ENCODE measurements around the gene FANCC. TPM values are rescaled to one million over a fixed set of nuclear protein-coding genes. Genes with fewer than 3 reads are reported as not detected.
"Not testable (repeated sequence)": the region's sequence is repeated elsewhere in the genome, so short reads cannot be mapped to it uniquely, and the experiment has no call there.

FANCC gene
- total RNA-seq, 1 experiment from 2014 or later: 7.9 TPM

DNA sequence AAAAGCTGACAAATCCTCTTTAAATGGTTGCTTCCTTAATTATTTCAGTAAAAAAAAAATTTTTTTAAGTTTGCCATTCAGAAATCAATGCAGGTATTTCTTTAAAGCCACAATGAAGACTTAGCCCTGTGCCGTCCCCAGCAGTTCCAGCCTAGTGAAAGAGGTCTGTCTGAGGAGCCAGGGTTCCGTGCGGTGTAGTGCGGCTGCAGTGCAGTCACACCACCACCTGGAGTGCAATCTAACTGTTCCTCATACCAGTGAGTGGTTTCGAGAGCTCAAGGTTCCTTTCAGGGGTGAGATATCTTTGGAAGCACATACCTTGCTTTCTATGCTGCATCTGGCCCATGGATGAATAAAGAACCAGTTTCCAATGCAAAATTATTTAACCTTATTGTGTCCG is 87.5 kb downstream of the FANCC start:
- no peak for DNase-seq (ENCODE audit: low read depth)

DNA sequence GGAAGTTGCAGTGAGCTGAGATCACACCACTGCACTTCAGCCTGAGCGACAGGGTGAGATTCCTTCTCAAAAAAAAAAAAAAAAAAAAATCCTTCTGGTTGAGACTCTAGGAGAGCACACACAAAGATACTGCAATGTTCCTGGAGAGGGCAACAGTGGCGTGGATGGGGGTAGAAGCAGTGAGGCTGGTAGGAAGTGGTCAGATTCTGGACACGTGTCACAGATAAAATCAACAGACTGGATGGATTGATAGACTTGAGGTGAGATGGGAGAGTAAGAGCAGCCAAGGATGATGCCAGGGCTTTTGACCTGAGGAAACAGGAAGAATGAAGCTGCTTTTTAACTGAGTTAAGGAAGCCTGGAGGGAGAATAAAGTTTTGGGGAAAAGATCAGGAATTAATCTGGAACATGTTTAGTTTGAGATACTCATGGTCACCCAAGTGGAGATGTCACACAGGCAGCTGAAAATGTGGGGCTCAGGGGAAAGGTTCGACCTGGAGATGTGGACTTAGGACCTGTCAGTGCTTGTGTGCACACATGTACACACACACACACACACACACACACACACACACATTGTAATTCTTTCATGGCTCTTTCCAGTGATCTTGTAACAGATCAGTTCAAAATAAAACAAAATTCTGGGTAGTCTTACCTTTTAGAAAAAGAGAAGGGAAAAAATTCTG is 88.1 kb downstream of the FANCC start:
- no peak for DNase-seq (ENCODE audit: low read depth)

DNA sequence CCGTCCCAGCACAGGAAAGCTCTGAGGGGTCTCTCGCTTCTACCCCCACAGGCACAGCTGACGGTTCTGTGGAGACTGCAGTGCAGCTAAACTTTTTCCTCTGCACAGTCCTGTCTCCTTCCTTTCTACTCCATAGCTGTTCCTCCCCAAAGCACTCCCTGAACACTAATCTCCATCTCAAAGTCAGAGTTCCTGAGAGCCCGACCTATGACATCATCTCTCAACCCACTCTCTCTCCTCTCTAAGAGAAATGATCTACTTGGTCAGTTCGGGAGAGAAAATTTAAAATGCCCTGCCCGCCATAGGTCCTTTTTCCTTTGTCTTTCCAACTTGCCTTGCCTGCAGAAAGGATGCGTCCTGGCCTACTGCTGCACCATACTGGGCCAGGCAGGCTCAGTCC is 90.6 kb downstream of the FANCC start:
- DNase-seq (ENCODE audit: low read depth): no peak

DNA sequence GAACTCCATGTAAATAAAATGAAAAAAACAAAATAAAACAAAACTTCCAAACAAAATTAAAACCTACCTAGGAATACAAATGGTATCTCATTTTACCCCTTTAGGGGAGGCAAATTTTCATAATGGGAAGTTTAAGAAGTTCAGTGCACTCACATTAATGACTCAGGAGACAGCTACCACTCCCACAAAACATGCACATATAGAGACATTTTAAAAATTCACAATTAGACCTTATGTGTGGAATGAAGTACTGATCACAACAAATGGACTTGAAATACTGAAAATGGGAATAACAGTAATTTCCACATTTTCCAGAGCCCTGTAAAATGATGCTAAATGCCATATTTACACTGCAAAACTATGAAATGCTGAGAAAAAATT is 91.8 kb downstream of the FANCC start:
- no peak for DNase-seq (ENCODE audit: low read depth)

DNA sequence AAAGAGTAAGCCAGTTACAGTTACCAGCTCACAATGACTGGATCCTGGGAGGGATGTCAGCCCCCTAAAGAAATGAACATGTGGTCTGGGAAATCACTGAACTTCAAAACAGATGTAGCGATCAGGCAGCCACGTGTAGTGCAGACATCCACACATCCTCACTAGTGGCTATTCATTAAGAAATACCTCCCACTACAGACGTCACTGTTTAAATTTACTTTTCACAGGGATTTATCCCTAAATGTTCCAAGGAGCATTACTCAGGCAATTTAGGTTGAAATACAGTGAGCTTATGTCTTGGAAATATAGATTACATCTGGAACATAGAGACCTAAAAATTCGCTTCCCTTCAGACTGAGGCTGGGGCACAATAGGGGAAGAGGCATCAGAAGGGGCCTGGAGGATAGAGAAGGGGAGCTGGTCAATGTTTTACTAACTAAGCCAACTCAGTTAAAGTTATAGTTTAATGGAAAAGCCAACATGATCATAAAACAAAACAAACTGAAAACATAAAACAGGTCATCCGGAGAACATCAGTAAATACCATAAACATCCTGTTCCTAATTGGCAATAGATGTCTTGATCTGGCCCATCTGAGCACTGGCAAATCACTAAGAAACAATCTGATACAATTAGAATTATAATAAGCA is 92.3 kb downstream of the FANCC start:
- DNase-seq (ENCODE audit: low read depth): no peak

DNA sequence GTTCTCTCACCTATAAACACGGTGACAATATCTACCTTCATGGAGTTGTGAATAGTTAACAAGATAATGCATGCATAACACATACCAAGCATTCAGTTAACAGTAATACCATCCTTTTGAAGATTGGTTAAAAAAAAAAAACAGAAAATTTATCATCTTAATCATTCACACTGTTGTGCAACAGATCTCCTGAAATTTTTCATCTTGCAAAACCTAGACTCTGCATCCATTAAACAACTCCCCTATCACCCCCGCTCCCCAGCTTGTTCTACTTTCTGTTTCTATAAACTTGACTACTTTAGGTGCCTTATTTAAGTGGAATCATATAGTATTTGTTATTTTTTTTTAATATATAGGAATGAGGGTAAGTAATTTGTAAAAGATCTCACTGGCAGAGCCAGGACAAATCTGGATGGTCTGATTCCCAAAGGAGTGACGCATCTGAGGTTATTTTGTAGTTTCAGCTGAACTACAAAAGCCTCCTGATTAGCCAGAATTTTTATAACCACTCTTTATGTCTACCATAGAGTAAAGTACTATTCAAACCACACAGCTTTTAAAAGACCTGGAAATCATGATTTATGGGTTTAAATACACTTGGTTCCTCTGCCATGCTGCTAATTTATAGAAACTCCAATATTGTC is 93.0 kb downstream of the FANCC start:
- no peak for DNase-seq (ENCODE audit: low read depth)

DNA sequence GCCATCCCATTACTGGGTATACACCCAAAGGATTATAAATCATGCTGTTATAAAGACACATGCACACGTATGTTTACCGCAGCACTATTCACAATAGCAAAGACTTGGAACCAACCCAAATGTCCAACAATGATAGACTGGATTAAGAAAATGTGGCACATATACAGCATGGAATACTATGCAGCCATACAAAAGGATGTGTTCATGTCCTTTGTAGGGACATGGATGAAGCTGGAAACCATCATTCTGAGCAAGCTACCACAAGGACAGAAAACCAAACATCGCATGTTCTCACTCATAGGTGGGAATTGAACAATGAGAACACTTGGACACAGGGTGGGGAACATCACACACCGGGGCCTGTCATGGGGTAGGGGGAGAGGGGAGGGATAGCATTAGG is 97.2 kb downstream of the FANCC start:
- DNase-seq (ENCODE audit: low read depth): not testable (repeated sequence)

DNA sequence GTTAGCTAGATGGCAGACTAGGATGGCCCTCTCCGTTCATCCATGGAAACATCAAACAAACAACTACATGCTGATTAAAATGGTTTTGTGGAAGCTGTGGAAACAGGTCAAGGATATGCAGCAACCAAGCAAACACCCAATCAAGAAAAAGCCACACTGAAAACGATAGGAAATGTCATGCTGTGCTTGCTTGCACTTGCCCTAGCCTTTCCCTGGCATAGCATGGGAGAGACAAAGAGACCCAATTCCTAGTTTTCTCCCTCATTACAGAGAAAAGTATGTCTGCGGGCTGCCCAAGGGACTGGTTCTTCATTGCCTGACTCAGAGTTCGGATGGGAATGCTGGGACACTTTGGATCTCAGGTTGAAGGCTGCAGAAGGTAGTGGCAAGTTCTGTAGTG is 98.7 kb downstream of the FANCC start:
- no peak for DNase-seq (ENCODE audit: low read depth)

DNA sequence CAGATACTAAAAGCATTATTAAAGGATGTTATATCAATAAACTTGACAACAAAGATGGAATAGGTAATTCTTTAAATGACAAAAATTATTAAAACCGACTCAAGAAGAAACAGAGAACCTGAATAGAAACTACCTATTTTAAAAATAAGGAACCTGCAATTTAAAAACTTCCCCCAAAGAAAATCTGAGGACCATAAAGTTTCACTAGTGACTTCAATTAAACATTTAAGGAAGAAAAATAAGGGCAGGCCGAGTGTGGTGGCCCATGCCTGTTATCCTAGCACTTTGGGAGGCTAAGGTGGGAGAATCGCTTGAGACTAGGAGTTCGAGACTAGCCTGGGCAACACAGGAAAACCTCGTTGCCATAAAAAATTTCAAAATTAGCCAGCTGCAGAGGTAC is 99.6 kb downstream of the FANCC start:
- no peak for DNase-seq (ENCODE audit: low read depth)

DNA sequence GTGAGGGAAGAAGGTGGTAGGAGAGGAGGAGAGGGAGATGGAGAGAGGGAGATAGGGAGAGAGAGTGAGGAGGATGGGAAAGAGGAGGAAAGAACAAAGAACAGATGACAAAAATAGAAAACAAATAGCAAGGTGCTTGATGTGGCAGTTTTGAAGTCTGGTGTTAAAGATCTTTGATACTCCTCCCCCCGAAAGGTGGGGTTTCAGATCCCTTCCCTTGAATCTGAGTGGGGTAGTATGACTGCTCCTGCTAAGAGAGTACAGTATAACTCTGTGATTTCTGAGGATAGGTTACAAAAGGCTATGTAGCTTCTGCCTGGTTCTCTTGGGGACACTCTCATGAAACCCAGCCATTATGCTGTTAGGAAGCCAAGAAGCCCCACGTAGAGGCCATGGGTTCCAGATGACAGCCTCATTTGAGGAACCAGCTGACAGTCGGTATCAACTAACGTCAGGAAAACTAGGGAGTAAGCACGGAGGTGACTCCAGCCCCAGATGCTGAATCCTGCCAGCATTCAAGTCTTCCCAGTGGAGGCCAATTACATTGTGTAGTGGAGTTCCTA is 102.1 kb downstream of the FANCC start:
- DNase-seq (ENCODE audit: low read depth): no peak

DNA sequence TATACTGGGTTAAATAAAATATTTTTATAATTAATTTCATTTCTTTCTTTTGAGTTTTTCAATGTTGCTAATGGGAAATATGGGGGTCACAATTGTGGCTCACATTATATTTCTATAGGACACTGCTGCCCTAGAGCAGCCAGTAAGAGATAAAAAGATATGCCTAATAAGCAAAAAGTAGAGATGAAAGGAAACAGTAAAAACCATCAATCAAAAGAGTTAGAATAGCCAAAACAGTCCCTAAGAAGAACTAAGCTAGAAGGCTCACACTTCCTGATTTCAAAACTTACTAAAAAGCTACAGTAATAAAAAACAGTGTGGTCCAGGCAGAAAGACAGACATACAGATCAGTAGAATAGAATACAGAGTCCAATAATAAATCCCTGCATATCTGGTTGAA is 104.4 kb downstream of the FANCC start:
- DNase-seq (ENCODE audit: low read depth): no peak

DNA sequence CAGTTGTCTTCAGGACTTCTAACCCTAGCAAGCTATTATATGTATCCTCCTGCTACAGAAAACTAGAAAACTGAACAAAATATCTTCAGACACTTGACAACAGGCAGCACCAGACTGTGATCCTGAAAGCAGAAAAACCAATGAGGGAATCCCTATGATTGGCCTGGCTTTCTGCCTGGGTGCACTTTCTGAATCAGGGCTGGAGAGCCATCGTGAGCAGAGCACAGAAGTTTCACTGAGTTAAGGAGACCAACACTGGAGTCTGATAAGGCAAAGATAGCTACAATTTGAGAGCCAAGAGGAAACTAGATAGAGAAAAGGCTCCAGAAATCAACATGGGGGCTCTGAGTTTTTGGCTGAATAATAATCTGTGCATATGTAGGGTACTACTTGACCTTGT is 106.5 kb downstream of the FANCC start:
- DNase-seq (ENCODE audit: low read depth): no peak

DNA sequence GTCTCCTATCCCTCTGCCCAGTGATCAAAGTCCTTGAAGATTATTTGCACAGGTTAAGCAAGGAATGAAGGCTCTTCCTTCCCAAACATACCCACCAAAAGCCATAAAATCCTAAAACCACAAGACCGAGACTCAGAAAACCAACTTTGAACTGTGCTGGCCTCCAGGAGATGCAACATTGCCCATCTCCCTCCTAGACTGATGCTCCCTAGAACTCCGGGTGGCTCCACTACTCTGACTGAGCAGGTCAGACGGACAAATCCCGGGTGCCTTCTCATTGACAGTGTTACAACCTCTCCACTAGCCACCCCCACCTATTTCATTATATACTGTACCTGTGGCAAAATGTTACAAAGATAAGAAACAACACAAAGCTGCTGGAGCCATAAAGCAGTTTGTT is 110.1 kb downstream of the FANCC start:
- no peak for DNase-seq (ENCODE audit: low read depth)

DNA sequence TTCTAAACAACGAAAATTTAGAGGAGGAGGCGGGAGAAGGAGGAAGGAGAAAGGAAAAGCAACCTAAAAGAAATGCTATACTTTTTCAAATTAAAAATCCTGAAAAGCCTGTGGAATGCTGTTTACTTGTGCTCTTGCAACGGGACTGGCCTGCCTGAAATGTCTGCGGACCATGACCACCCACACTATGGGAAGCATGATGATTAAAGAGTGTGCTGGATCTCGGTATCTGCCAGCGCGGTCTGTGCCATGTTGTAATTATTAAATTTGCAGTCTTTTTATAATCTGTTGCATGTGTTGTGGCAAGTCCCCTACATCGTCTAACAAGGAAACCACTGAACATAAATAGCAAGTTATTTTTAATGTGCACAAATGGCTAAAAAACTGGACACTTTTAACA is 111.4 kb downstream of the FANCC start:
- DNase-seq (ENCODE audit: low read depth): no peak

DNA sequence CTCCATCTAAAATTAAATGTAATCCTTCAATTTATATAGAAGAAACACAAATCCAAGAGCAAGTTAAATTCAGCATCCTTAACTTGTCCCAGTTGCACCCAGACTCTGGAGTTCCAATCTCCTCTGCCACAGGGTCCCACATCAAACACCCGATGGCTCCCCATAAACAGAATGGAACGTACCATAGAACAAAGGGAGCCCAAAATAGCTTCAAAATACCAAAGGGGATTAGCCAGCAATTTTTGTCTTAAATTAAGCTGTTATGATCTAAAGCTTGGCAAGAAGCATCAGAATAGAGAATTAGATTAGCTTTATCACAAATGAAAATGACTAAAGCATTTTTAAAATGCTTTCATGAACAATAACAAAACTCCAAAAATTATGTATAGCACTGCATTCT is 112.8 kb downstream of the FANCC start:
- no peak for DNase-seq (ENCODE audit: low read depth)

DNA sequence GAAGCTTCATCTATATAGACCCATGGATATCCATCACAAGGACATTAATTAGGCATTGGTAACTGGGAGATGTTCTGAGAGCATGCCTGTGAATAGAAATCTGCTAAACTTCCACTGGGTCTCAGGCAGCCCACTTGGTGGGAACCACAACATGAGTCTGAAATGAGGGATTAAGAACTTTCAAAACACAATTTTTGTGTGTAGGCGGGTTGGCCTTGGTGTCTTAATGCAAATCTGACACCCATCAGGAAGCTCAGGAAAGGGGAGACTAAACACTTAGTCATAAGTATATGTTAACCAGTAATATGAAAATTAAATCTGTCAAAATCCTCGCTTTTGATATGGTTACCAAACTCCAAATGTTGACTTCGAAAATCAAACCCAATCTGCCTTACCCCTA is 113.2 kb downstream of the FANCC start:
- DNase-seq (ENCODE audit: low read depth): no peak

DNA sequence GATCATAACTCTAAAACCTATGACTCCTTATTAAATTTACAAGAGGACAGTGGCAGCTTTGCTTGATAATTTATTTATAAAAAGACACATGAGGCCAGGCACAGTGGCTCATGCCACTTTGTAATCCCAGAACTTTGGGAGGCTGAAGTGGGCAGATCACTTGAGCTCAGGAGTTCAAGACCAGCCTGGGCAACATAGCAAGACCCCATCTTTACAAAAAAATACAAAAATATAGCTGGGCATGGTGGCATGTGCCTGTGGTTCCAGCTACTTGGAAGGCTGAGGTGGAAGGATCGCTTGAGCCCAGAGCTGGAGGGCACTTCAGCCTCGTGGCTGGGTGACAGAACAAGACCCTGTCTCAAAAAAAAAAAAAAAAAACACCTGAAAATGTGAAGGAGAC is 114.5 kb downstream of the FANCC start:
- not testable (repeated sequence) for DNase-seq (ENCODE audit: low read depth)

DNA sequence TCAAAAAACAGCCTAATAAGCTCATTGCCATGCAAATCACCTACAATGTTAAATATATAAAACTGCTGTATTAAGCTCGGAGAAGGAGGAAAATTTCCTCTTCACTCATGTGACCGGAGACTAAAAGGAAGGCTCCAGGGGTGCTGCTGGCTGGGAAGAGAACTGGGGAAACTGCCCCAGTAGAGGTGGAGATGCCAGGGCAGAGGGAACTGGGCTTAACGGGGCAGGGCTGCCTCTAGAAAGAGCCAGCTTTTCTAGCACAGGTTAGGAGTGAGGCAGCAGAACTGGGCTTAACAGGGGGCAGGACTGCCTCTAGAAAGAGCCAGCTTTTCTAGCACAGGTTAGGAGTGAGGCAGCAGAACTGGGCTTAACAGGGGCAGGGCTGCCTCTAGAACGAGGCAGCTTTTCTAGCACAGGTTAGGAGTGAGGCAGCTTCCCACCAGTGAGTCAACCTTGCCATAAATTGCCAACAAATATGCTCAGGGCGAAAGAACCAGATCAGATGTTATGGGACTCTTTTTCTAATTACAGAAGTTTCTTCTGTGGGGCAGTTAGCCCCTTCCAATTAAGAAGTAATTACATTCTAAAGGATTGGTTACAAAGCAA is 115.3 kb downstream of the FANCC start:
- DNase-seq (ENCODE audit: low read depth): no peak

DNA sequence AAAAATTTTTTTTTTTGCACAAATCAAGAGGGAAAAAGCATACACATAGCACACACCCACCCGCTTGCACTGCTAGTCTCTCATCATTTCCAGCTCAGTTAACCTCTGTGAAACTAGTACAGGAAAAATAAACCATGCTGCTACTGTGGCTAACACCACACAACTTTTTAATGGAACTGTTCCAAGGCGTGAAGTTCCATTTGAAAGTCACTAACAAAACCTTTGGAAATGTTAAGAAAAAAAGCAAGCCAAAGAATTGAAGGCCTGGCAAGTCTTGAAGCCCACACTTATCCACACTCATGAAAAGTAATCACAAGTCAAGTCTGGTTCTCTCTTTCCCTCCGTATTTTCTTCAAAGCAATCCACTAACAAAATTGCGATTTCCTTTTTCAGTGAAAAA is 116.3 kb downstream of the FANCC start:
- DNase-seq (ENCODE audit: low read depth): no peak

DNA sequence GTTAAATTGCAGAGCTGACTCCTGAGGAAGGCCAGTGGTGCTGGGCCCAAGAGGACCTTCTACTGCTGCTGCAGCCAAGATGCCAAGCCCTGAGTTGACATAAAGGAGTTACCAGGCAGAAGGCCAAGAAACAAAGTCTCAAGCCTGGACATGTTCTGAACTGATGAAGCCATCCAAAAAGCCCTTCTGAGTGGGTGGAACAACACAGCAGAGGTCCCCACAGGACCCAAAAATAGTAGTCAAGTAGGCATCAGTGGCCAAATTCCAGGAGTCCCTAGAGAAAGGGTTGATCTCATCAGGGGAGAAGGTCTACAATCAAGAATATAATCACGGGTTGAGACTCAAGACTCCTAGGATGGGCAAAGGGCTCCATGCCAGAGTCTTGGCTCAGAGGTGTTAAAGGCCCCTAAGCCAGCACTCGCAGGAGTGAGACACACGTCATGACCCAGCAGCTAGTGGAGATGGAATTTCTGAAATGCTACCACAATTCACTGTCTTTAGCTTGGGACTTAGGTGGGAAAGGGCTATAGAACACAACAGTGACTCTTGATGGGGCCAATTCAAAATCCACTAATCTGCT is 119.7 kb downstream of the FANCC start:
- DNase-seq (ENCODE audit: low read depth): peak; percentile 24

DNA sequence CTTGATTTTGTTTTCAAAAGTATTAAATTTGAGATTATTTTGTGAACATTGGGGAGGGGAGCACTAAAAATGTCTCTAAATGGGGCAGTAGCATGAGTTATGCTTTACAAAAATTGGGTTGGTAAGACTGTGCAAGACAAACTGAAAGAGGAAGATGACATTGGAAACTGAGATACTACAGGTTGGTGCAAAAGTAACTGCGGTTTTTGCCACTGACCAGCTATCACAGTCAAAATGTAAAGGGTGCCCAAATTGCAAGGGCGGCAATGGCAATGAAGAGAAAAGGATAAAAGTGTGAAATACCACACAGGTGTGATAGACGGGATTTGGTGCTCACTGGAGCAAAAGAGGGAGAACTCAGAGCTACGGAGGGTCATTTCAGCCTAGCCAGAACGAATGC is 124.0 kb downstream of the FANCC start:
- no peak for DNase-seq (ENCODE audit: low read depth)

DNA sequence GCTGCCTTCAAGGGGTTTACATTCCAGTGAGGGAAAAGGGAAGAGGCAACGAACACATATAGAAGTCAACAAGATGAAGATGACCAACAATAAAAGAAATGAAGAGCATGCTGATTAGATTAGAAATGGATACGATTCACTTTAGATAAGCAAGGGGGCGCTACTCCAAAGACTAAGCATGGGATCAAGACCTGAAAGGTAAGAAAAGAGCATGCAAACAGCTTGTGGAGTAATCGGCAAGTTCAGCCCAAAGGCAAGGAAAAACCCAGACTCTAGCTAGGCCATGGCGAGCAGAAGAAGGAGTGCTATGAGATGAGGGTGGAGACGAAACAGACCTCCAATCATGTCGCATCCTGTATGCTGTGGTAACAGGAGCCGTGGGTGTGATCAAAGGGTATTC is 124.4 kb downstream of the FANCC start:
- DNase-seq (ENCODE audit: low read depth): no peak

Measured in RPMI7951 (cell line).